Suppressor macrophage treated with lipopolysaccharide for 1 hour (primary cell): ENCODE results near the gene RPS6KC1.
A peak's percentile ranks its signal among the peaks of the same experiment; 100 is the strongest.

Experiments
- DNase-seq, 3 donors: peaks; one replicate each; pipeline ENCODE4 v3.0.0-alpha.2; 2020 to 2022

Gene RPS6KC1

DNA sequence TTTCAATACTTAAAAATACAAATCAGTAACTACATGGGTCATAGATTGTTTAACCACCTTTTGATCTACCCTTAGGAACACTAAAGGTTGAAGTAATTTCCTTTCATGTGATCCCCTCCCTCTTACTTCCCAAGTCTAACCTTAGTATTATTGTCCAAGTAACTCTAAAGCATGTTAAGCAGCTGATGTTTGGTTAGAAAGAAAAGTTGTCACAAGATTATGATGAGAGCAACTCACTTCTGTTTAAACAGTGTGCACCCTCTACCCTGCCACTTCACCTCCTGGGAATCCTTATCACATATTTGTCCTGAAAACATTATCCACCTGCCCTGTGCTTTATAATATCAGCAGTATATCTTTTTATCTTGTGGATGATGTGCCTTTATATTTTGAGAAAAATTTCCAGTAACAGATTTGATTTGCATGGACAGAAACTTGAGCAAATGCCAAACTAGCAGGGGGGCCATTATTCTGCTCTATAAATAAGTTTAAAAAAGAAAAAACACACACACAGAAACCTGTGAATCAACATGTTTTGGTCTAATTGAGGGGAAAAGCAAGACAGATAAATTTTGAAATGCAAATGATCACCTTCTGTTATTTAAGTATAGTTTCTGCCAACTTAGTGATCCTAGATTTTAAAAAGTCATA is 194.3 kb downstream of the RPS6KC1 start:
- DNase-seq: peak in 1 of 3 donors; percentile 4

GRCh38 chr1:213247038-213247437 is 196.0 kb downstream of the RPS6KC1 start:
- peak in 2 of 3 donors; percentile 31 to 41 for DNase-seq

GRCh38 chr1:213249395-213249794 is 198.4 kb downstream of the RPS6KC1 start:
- DNase-seq: no peak

DNA sequence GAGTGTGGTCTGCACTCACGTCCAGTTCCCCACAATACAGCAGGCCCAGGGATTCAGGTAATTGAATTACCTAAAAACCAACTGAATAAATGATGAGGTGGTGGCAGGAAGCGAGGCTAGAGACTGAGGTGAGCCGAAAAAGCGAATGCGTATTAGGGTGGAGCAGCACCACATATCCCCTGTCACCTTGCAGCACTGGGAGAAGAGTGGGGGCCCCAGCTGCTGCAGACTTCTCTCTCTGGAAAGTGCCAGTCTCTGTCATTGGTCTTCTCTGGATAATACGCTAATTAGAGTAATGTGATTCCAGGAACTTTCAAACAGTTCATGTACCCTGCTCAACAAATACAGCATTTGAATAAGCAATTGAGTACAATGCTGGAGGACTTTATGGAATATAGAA is 199.0 kb downstream of the RPS6KC1 start:
- DNase-seq: no peak

DNA sequence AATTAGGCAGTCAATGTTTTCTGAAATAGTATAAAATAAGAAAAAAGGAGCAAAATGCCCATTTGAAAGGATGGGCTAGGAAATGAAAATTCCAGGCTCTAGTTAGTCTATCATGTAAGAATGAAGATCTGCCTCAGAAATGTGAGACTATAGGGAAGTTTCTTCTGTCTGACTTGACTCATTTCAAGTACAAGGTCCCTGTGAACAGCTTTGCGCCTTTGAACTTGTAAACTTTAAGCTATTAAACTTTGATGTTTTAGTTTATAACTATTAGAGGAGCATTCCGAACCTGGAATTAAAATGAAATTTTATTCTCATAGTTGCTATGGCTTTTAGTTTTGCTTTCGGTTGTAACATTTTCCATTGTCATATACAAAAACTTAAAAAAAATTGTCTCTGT is 199.4 kb downstream of the RPS6KC1 start:
- DNase-seq: no peak

DNA sequence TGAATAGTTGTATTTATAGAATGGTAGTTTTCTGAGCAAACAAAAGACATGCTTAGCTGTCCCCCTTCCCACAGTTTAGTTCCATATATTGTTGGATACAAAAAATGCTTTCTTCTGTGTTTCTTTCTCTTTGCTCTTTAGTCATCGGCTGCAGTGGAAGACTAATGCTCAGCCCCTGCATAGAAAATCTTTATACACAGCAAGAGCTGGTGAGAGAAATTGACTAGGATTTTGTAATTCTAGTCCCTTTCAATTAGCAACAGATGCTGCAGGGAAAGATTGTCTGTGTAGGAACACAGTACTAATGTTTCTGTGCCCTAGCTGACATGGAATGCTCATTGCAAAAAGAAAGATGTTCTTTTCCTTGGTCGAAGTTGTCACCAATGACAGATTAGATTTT is 200.9 kb downstream of the RPS6KC1 start:
- DNase-seq: no peak

DNA sequence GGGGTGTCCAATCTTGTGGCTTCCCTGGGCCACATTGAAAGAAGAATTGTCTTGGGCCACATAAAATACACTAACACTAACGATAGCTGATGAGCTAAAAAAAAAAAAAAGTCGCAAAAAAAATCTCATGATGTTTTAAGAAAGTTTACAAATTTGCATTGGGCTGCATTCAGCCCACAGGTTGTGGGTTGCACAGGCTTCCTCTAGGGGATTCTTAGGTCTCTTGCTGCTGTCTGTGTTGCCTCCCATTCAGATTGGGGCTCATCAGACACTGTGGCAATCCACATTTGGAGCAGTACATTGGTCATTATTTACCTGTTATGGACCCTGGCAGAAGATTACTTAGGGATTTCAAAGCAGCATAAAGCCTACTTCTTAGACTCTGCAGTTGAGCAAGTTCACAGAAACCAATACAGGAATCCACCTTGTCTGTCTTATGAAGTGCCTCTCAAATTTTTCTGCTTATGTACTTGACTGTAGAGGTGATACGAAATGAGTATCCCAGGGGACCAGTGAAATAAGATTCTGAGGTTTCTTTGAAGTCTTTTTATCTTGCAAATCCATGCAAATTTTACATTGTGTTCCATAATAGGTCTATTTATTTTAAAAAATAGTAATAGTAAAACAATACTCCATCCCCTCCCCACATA is 205.5 kb downstream of the RPS6KC1 start:
- DNase-seq: no peak

- DNase-seq: peak in 2 of 3 donors; percentile 8 to 27
These were observed 209.5 kb downstream of the RPS6KC1 start for GRCh38 chr1:213260311-213261075.

GRCh38 chr1:213264531-213264930 is 213.5 kb downstream of the RPS6KC1 start:
- DNase-seq: peak in 1 of 3 donors; percentile 33

DNA sequence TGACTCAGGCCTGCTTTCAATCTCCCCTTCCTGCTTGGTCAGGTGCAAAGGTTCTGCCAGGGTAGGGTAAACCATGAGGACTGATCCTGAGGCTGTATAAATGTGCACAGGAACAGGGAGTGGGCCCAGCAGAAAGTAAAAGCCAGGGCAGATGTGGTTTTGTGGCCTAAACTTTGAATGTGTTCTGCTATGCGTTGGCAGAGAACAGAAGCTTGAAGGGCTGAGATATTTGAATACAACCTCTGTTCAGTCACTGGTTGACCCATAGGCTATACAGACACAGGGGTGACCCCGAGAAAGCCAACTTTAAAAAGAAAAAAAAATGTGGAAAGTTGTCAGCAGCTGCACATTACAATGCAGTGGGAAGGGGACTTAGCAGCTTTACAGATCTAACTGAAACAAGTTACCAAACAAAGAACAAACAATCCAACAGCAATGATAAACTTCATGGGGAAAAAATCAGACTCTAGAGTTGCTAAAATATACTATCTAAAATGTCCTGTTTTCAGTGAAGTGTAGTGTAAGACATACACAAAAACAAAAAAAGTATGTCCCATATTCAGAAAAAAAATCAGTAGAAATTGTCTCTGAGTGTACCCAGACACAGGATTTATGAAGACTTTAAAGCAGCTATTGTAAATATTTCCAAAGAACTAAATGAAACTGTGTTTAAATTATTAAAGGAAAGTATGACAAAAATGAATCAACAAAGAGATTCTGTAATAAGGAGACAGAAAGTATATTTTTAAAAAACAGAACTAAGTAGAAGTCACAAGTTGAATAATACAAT is 216.1 kb downstream of the RPS6KC1 start:
- DNase-seq: peak in 1 of 3 donors; percentile 15

- no peak for DNase-seq
These were observed 217.2 kb downstream of the RPS6KC1 start for GRCh38 chr1:213268221-213268620.

- no peak for DNase-seq
These were observed 218.8 kb downstream of the RPS6KC1 start for GRCh38 chr1:213269829-213270228.

DNA sequence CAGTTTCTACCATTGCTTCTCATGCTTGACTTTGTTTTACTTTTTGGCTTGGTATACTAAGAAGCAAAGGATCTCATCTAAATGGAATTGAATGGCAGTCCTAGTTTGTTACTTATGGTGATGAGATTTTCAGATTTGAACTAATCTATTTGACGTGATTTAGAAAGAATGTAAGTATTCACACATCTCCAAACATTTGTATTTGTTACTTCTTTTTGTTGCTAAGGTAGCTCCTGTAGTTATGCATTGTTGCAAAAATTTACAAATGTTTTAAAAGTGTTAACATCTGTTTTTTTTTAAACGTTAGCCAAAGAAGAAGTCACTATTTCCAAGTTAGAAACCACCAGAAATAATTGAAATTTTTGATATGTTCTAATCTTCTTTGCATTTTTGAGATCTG is 222.5 kb downstream of the RPS6KC1 start:
- no peak for DNase-seq

- DNase-seq: no peak
These were observed 223.1 kb downstream of the RPS6KC1 start for GRCh38 chr1:213274140-213274539.

GRCh38 chr1:213275293-213275692 is 224.3 kb downstream of the RPS6KC1 start:
- DNase-seq: no peak

- DNase-seq: no peak
These were observed 225.2 kb downstream of the RPS6KC1 start for GRCh38 chr1:213276236-213276635.

GRCh38 chr1:213277036-213277435 is 226.0 kb downstream of the RPS6KC1 start:
- DNase-seq: peak in 2 of 3 donors; percentile 14 to 25

GRCh38 chr1:213279410-213279809 is 228.4 kb downstream of the RPS6KC1 start:
- no peak for DNase-seq

- no peak for DNase-seq
These were observed 230.7 kb downstream of the RPS6KC1 start for GRCh38 chr1:213281640-213282301.

DNA sequence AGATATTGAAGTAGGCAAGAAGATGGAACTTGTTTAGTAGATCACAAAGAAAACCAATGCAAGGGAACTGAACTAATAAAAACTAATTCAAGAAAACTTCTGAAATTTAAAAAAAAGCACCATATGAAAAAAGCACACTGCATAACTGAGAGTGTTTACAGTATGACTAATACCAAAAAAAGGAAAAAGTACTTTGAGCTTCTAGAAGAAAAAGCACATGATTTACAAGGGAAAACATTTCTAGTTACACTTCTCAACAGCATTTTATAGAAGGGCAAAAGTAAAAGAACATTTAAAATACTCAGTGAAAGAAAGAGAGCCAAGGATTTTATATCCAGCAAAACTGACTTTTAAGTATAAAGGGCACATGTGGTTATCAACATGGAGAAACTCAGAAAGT is 233.6 kb downstream of the RPS6KC1 start:
- peak in 2 of 3 donors; percentile 32 to 33 for DNase-seq

- no peak for DNase-seq
These were observed 235.2 kb downstream of the RPS6KC1 start for GRCh38 chr1:213286235-213286634.

DNA sequence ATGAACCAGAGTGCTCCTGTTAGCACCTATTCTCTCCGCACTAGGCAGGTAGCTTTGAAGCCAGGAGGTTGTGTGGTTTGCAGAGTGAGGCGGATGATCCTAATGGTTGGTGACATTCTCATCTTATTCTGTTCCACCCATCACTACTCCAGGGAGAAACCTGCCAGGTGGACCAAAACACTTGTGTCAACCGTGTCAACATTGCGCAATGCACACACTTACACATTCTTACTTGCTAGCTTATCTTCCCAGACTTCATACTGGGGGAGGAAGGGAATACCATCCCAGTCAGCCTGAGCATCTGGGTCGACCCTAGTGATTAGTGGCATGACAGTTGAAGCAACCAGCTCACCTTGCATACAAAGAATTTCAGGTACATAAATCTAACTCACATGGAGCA is 236.9 kb downstream of the RPS6KC1 start:
- DNase-seq: no peak
